Measurements from ENCODE around the gene RUBCN. TPM values are rescaled to one million over a fixed set of nuclear protein-coding genes. Genes with fewer than 3 reads are reported as not detected.
A peak's percentile ranks its signal among the peaks of the same experiment; 100 is the strongest.

Gene RUBCN
- 24.5 and 25.7 TPM in 2 replicates for total RNA-seq
- polyA plus RNA-seq (2012) = 13.0 TPM

DNA sequence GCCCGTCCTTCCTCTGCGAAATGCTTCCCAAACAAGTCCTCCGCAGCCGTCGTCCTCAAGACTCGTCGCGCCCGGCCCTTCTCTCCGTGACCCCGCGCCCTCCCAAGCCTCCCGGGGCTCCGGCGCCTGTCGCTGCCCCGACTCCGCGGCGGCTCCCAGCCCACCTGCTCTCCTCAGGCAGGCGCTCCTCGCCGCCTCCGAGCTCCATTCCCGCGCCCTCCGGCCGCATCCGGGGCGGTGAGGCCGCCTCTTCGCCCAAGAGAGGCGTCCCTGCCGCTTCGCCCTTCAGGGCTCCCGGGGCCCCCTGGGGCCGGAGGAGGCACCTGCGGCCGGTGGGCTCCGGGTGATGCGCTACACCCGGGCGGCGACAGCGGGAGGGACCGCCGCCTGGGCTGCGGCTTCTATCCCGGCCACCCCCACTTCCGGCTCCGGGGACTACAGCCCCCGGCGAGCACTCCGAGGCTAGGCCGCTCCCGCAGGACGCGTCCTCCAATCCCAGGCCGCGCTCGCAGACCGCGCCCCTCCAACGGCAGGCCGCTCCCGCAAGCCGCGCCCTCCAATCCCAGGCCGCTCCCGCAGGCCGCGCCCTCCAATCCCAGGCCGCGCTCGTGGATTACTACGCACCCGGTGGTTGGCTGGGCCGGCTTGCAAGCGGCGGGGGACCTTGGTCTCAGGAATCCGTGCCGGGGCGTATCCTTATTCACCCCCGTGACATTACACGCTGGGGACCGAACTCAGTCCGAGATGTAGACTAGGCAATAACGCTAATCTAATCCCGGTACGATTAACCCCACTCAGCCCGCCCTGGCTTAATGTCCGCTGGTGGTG lies at the start of gene RUBCN:
Gene RUBCN (minus strand): TSS at position 414 of the 828 bp plus-strand sequence. CDS start 185 bp downstream, at position 229.
- peak; percentile 95 for DNase-seq (ENCODE audit: low read depth)

DNA sequence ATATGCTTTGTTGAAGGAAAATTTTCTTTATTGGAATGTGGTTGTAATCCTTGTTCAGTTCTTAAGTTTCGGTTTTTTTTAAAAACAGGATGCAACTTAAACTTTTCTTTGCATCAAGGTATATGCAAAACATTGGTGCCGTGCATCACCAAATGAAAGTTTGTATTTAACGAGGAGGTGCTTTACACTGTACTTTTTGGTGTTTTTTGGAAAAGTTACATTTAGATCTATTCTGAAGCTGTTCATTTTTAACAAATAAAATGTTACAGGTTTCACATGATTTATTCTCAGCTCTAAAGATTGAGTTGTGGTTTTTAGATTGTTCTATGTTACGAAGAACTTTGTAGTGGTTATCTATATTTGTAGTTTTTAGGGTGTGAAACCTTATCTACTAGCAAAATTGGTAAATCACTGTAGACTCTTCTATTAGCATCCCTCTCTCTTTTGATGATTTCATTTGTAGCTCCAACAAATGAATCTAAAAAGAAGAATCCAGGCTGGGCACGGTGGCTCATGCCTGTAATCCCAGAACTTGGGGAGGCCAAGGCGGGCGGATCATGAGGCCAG lies 47.4 kb upstream of the RUBCN start:
- DNase-seq (ENCODE audit: low read depth) = no peak

DNA sequence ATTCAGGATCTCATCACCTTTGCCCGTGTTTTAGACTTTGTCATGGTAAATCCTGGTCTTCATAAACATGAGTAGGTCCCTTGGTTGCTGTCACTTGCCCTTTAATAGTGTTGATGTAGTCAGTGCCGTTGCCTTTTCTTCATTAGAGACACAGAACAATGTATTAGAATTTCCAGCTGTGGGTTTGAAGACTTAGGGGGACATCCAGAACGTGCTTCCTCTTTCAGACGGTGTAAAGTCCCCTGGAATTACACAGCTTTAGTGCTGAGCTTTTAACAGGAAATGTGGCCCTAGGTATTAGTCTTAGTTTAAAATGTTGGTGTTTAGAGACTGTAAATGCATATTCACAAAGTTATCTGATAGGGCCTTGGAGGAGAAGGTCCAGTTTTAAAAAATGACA lies 45.5 kb upstream of the RUBCN start:
- DNase-seq (ENCODE audit: low read depth) = no peak

DNA sequence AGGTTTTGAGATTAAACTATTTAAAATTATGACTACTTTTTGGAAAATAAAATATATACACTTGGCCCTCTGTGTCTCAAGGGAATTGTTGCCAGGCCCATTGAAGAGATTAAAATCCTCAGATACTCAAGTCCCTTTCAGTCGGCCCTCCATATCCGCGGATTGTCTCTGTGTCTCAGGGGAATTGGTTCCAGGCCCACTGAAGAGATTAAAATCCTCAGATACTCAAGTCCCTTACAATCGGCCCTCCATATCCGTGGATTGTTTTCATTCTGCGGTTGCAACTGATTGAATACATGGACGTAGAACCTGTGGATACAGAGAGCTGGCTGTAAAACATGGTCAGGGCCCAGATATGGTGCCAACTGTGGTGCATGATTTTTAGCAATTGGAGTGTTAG lies 38.6 kb upstream of the RUBCN start:
- DNase-seq (ENCODE audit: low read depth) = no peak

DNA sequence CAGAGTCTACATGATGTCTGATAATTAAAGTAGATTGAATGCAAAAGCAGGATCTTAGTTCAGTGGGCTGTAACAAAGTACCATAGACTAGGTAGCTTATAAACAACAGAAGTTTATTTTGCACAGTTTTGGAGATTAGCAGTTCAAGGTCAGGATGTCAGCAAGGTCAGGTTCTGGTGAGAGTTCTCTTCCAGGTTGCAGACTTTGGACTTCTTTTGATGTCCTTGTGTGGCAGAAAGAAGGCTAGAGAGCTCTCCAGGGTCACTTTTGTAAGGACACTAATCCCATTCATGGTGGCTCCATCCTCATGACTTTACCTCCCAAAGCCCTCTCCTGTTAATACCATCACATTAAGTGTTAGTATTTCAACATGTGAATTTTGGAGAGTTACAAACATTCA lies 25.1 kb upstream of the RUBCN start:
- DNase-seq (ENCODE audit: low read depth) = no peak

DNA sequence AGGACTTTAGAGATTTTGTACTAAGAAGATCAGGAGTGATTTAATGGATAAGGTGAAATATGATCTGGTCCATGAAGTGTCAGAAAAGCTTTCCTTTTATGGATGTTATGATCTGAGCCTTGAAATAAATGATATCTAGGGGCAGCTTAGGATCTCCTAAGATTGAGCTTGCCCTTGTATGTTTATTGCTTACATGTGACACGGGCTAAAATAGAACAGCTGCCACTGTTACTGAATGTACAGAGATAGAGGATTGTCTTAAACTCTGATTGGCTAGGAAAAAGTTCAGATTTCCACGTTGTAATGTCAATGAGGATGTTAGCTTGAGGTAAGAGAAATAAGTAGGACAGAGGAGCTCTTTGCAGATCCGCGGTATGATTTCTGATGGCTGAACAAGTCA lies 21.8 kb upstream of the RUBCN start:
- no peak for DNase-seq (ENCODE audit: low read depth)

DNA sequence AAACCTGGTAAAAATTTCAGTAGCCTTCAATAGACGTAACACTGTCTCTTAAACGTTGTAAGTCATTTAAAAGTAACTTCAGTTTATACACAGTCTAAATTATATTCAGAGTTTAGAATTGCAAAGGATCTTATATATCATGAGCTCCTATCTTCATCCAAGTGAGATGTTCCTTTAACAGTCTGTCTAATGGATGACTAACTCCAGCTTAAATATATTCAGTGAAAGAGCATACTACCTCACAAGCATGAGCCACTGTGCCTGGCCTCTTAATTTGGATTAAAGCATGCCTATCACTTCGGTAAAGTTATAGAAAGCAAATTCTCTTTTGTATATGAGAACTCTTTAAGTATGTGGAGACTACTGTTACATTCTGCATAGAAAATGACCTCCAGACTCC lies 20.0 kb upstream of the RUBCN start:
- DNase-seq (ENCODE audit: low read depth) = no peak

DNA sequence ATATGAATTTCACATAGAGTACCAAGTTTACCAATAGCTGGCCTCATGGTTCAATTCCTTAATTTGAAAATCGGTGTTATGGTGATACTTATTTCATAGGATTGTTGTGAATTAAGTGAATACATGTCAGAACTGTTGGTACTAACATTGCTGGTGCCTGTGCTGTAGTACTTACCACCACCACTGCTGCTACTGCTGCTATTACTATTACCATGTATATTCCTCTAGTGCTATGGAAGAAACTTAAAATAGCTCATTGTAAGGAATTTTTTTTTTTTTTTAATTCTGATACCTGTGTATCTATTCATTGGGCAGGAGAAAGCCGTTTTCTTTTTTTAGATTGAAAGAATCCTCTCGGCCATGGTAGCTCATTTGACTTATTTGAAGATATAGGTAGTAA lies 16.6 kb upstream of the RUBCN start:
- DNase-seq (ENCODE audit: low read depth) = no peak

DNA sequence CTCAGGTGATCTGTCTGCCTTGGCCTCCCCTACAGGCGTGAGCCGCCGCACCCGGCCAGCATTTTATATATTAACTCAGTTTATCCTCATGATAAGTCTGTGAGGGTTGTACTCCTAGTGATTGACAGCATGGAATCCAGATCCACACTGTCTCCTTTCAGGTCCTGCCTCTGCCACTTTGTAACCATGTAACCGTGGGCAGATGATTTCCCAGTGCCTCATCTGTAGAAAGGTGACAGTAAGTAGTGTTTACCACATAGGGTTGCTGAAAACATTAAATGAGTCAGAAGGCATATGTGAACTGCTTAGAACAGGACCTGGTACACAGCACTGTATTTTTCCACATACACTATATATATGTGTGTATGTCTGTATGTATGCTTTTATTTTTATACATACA lies 15.4 kb upstream of the RUBCN start:
- no peak for DNase-seq (ENCODE audit: low read depth)

DNA sequence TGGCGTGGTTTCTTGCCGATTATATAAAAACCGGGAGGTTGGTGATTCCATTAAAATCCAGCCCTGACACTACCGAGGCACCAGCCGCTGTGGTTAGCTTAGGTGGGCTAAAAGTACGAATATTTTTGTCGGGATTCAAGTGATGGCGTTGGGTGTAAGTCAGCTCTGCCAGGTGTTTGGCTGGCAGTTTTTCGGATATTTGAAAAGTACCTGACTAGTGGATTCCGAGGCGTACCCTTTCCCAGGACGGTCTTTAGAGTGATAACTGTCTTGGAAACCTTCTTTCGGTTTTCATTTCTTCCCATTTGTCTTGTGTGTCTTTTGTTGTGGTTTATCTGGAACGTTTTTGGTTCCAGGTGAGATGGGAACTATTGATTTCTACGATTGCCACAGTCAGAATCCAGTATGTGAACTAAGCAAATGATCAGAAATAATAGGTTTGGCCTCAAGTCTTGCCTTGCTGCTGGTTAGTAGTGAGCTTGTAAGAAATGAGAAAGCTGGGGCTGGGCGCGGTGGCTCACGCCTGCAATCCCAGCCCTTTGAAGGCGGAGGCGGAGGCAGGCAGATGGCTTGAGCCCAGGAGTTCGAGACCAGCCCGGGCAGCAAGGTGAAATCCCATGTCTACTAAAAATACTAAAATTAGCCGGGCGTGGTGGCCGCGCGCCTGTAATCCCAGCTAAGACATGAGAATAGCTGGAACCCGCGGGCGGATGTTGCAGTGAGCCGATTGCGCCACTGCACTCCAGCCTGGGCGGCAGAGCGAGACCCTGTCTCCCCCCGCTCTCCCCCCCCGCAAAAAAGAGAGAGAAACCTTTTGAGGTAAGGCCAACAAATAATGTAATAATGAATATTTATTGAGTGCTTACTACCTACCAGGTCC lies 14.4 kb upstream of the RUBCN start:
- peak; percentile 66 for DNase-seq (ENCODE audit: low read depth)

DNA sequence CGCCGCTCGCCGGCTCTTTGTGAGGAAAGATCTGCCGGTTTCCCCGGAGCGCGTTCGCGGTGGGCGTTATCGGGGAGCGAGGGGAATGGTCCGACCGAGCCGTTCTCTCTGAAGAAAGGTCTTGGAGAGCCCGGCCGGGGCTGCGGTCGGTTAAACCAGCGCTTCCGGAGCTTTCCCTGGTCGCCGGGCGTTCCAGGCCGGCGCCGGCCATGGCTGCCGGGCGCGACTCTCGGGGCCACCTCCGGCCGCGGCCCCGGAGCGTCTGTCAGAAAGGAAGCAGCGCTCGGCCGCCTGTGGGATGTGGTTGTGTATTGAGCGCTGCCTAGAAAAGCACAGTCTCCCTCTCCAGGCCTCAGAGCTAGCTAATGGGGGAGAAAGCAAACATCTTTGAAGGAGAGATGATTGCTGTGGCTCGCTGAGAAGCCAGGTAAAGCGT lies 13.7 kb upstream of the RUBCN start:
- DNase-seq (ENCODE audit: low read depth) = peak; percentile 82

DNA sequence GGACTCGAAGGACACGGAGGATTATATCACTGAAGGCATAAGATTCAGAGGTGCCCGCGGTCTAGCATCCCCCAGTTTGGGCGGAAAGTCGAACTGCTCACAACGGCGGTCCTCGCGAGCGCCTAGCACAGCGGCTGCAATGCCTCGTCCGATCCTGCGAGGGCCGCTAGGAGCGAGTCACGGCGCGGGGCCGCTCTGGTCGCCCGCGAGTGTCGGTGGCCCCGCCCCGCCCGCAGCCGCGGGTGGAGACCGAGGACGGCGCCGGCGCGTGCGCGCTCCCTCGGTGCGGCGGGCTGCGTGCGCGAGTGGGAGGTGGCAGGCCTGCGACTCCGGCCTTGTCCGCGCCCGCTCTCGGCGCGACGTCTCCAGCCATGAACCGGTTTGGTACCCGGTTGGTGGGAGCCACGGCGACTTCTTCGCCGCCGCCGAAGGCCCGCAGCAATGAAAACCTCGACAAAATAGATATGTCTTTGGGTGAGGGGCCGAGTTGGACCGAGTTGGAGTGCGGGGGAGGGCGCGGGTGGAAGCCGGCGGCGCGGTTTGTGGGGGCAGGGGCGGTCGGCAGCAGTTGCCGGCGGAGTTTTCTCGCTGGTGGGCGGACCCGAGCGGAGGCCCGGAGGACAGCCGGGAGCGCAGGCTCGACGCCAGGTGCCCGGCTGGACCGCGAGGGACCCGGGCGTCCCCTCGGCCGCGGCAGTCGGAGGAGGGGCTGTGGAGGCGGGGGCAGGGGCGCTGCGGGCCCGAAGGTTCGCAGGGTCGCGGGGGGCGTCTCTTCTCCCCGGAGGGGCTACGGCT lies 13.1 kb upstream of the RUBCN start, which contains the start of gene FYTTD1:
Gene FYTTD1 (plus strand): TSS at position 283 of the 795 bp plus-strand sequence. CDS start 89 bp downstream, at position 372.
- DNase-seq (ENCODE audit: low read depth) = peak; percentile 92

DNA sequence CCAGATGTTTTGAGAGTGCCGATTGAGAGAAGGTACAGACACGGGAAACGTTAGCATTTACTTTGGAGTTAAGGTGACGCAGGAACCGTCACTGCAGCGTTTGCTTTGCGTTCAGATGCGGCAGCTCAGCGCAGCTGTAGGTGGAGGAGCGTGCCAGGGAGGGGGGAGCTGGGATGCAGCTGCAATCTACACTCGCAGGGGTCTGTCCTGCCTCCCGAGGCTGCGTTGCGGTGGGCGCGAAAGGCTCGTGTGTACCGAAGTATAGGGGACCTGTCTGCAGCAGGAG lies 12.6 kb upstream of the RUBCN start:
- DNase-seq (ENCODE audit: low read depth) = no peak

DNA sequence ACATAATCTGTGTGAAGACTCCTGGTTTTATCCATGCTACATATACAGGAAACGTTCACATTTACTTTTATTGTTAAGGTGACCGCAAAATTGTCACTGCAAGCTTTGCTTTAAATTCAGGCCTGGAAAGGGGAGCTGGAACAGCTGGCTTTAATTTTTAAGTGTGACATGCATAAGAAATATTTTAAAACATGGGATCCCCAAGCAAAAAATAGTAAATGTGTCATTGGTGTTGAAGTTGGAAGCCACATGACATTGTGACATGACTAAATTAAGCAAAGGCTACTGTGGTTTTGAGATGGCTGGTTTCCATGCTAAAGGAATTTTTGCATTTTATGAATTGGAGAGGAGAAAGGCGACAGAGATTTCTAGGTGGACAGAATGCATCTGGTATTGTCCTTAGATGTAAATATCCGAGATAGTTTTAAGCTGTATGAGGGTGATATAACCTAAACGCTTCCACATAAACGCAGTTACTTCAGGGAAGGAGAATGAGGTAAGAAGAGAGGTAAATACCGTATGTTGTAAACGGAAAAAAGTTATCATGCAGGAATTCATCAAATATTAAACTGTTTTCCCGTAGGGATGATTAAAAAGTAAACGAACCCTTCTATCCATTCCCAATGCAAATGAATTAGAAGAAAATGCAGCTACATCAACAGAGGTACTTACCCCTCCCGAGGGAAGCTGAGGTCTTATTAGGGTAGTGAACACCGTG lies 12.1 kb upstream of the RUBCN start:
- DNase-seq (ENCODE audit: low read depth) = peak; percentile 87

DNA sequence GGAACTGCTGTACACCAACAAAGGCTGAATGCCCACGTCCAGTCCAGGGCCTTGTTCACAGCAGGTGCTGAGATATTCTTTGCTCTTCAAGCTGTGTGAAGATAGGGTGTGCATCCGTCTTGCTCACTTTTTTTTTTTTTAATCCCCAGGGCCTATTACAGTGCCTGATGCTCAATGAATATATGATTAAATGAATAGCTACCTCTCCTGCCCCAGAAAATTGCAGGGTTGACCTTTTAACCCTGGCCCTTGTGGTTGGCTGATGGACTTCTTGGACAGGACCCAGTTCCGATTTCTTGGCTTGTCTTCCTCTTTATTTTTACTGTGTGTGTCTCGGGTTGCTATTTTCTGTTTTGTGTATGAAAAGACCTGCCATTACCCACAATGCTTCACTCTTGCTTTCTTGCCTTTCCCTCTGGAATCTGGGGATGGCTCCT lies 10.1 kb upstream of the RUBCN start:
- DNase-seq (ENCODE audit: low read depth) = peak; percentile 39

DNA sequence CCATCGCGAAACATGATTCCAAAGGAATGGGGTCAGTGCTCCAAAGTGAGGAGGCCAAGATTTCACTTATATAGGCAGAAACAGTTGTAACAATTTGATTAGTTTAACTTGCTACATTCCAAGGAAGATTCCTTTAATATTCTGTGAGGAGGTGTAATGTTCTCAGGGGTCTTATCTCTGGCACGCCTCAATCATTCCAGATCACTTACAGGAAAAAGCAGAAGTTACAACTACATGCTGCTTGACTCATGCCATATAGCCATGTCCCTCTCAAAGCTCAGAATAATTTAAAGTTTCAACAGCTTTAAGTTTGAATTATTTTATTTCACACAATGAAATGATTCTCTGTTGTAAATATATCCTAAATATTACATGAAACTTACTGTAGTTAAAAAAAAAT lies 9.5 kb upstream of the RUBCN start:
- no peak for DNase-seq (ENCODE audit: low read depth)

DNA sequence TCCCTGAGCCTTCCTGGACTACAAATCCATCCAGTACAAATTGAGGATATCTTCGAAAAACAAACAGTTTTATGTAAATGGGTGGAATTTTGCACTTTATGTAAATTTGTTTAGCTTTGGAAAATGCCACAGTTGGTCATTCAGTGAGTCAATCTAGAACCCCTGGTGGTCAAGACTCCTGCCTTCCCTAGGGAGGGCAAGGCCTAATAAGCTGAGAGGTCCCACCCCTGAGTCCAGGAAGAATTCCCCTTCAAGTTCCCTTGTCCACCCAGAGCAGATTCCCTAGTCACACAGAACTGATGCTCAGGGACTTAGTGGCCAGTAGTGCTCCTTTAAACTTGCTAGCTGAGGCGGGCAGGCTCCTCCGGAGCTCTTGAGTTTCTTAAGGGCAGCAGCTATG lies 6.1 kb upstream of the RUBCN start:
- DNase-seq (ENCODE audit: low read depth) = no peak

DNA sequence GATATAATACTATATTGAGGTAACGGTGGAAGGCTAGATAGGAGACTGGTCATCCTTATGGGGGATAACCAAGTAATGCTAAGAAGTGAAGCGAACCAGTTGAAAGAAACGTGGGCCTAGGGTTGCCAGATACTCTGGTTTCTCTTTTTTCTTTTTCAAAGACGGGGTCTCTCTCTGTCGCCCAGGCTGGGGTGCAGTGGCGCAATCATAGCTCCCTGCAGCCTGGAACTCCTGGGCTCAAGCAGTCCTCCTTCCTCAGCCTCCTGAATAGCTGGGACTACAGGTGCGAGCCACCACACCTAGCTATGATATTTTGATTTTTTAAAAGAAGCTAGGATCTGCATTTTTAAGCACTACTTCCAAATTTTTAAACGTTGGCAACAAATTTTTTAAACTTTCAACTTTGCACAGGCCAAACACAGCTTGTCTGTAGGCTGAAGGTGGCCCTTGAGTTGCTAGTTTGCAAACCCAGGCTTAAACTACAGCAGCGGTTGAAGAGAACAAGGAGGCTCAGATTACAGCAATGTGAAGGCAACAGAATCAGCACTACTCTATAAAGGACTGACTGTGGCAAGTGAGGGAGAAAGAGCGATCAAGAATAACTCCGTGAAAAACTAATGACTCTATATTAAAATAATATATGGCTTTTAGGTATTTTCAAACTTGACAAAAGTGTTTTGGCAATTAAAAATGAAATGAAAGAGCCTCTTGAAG lies 1.2 kb upstream of the RUBCN start:
- no peak for DNase-seq (ENCODE audit: low read depth)

DNA sequence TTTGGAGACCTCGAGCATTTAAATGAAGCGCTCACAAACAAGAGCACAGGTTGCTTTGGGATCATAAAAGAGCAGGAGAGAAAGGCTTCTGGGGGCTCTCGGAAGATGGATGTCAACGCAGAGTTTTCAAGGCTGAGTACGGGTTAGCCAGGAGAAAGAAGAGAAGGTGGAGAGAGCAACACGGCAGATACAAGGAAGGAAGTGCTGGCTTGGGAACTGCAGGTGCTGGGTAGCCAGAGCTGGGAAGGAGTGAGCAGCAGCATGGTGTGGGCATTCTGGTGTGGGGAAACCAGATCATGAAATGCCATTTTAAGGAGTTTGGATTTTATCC lies 580 bp upstream of the RUBCN start:
- DNase-seq (ENCODE audit: low read depth) = no peak

DNA sequence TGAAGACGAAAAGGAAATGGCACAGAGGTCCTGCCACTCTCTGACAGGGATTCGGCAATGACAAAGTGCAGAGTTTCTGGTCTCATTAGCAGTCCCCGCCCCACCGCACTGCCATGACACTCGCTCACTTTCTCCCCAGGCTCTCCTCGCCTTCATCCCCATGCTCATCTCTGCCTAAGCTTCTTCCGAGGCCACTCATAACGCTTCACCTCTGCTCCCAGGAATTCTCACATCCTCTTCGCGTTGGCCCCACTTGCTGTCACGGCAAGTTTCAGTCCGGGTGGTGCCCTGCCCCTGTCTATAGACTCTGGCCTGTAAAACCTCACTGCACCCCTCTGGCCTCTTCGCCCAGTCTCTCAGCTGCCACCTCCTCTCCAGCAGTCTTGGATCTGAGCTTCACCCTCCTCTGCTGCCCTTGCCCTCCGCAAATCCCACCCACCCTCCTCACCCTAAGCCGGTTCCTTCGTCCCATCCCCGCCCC lies 654 bp downstream of the RUBCN start:
- DNase-seq (ENCODE audit: low read depth) = peak; percentile 22
